K562 (cell line): ENCODE measurements around the gene JPH2. TPM values are rescaled to one million over a fixed set of nuclear protein-coding genes. Genes with fewer than 3 reads are reported as not detected.

ENCODE experiments used
- CEBPB ChIP-seq: fragments of 450-650 bp; IDR thresholded peaks from 2 replicates; pipeline ENCODE4 v1.6.1; 2016; ENCODE audit warnings: missing genetic modification characterization, missing compliant biosample characterization
- CEBPG ChIP-seq, 3 experiments: fragments of 200-800 bp in 1 of 3; sonication (Bioruptor generic) in 1 of 3; sonication (generic) in 1 of 3; formaldehyde crosslinking in 1 of 3; IDR thresholded peaks in 2 of 3; conservative IDR thresholded peaks in 1 of 3; 2 replicates each; pipeline versions ENCODE4 v1.6.1 to v1.8.0; 2016 to 2022; ENCODE audit warnings: missing compliant biosample characterization in 2 of 3, missing genetic modification characterization in 2 of 3, mild to moderate bottlenecking in 1 of 3, missing genetic modification reagents in 1 of 3
- KLF6 ChIP-seq: fragments of 250-450 bp; sonication (Bioruptor Pico); IDR thresholded peaks from 2 replicates; pipeline ENCODE4 v1.4.0; 2020; ENCODE audit warnings: mild to moderate bottlenecking, moderate library complexity, borderline replicate concordance
- MAFF ChIP-seq: IDR thresholded peaks from 2 replicates; pipeline ENCODE4 v1.6.1; 2012; ENCODE audit warnings: low read length, improper control_type of control experiment
- MBD1 ChIP-seq: fragments of 250-450 bp; sonication (Bioruptor Pico); IDR thresholded peaks from 2 replicates; pipeline ENCODE4 v1.8.0; 2022; ENCODE audit warnings: inconsistent platforms
- MCM7 ChIP-seq, 2 experiments: fragments of 450-650 bp; IDR thresholded peaks; 2 replicates each; pipeline ENCODE4 v1.6.1; 2016 to 2018
- NKRF ChIP-seq: fragments of 450-650 bp; IDR thresholded peaks from 2 replicates; pipeline ENCODE4 v1.6.1; 2016; ENCODE audit warnings: borderline replicate concordance
- PML ChIP-seq: IDR thresholded peaks from 2 replicates; pipeline ENCODE4 v1.6.1; 2012; ENCODE audit warnings: low read length, inconsistent platforms
- RBM25 ChIP-seq: fragments of 200-400 bp; formaldehyde crosslinking; IDR thresholded peaks from 2 replicates; pipeline ENCODE4 v1.6.1; 2018; ENCODE audit warnings: low read length, low read depth, moderate library complexity; ENCODE audit not compliant: severe bottlenecking
- SMC3 ChIP-seq: conservative IDR thresholded peaks from 2 replicates; pipeline ENCODE4 v1.6.1; 2011; ENCODE audit warnings: low read depth, low read length, improper control_type of control experiment; ENCODE audit not compliant: insufficient read depth
- XRCC4 ChIP-seq: IDR thresholded peaks from one replicate; pipeline ENCODE4 v1.6.1; 2011; ENCODE audit not compliant: insufficient read depth, insufficient read length; ENCODE audit errors: extremely low read depth
- ZNF143 ChIP-seq: sonication (generic); formaldehyde crosslinking; IDR thresholded peaks from 2 replicates; pipeline ENCODE4 v1.9.0; 2022; ENCODE audit warnings: mild to moderate bottlenecking, missing genetic modification reagents
- ZNF280A ChIP-seq: fragments of 450-650 bp; IDR thresholded peaks from 2 replicates; pipeline ENCODE4 v1.6.1; 2018; ENCODE audit warnings: mild to moderate bottlenecking, low read depth; ENCODE audit not compliant: partially characterized antibody
- ZNF644 ChIP-seq: fragments of 200-800 bp; sonication (Bioruptor generic); IDR thresholded peaks from 2 replicates; pipeline ENCODE4 v1.6.1; 2016; ENCODE audit warnings: low read depth, missing genetic modification characterization, missing compliant biosample characterization
- polyA plus RNA-seq, 8 experiments: library from polyadenylated mRNA; depleted of rRNA in 4 of 8; stranded (reverse) in 5 of 8; unstranded in 3 of 8; fragments of >200 nt; fragmentation: Nextera tagmentation in 2 of 8; fragmentation: Illumina TruSeq in 1 of 8; extraction: Ambion mirVana in 2 of 8; extraction: Trizol in 1 of 8; gene quantifications; 2 replicates each; pipeline versions ENCODE4 v1.2.1 to v1.2.3, GENCODE V29; 2011 to 2014; ENCODE audit warnings: inconsistent platforms in 1 of 8, missing spikeins in 1 of 8
- total RNA-seq, 7 experiments: library from RNA; depleted of rRNA in 6 of 7; stranded (reverse); fragments of >200 nt in 6 of 7; fragmentation: Illumina TruSeq in 2 of 7; extraction: Trizol in 2 of 7; gene quantifications; 2 replicates each; pipeline versions ENCODE4 v1.2.1 to v1.2.3, GENCODE V29; 2011 to 2021; ENCODE audit warnings: low replicate concordance in 1 of 7
- TF ChIP-seq, protein P1 (sequence below): sonication (generic); formaldehyde crosslinking; IDR thresholded peaks from 2 replicates; pipeline ENCODE4 v1.8.0; 2022; ENCODE audit warnings: mild to moderate bottlenecking, low read depth, missing genetic modification reagents
- TF ChIP-seq, protein P2 (sequence below): fragments of 150-350 bp; conservative IDR thresholded peaks from 2 replicates; pipeline ENCODE4 v1.6.1; 2014; ENCODE audit warnings: low read length

JPH2 gene
- total and polyA plus RNA-seq, 9 of the 15 experiments (the other 6 are each of a cell fraction or from before 2014, with no cell fraction given) = not detected

DNA sequence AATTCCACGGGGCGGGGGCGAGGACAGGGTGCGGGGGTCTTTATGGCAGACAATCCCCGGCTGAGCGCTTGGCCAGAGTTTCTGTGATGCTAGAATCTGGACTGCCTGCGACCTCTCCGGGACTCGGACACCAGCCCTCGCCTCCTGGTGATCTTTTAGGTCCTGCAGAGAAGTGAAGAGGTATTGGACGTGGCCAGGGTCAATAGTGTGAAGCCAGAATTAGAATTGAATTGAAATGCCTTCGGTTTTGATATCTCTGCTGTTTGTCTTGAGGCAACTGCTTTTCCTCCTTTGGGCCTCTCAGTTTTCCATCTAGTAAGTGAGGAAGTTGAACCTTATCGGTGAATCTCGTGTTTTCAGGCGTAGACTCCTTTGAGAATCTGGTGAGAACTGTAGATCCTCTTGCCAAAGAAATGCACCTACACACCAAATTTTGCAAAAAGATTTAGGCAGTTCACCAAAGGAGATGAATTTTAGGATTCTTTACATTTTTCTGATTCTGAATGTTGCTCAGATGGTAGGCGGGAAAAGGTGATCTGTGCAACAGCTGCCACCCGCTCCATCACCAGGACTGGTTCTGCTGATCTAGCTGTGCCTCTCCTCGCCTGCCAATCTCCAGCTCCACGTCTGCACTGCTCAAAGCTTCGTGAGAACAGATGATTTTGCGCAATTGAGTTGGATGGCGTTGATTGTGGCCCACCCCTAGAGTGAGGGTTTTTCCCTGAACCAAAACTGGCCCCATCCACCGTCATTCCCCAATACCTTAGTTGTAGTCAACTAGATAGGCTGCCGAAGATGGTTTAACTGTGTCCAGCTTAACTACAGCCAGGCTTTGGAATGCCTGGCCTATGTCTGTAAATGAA is 24.4 kb upstream of the JPH2 start (continued):
- TF ChIP-seq XRCC4 (no peak), ZNF143 (no peak), MCM7 (IDR thresholded peaks at IDR 0.05) (no peak), MBD1 (CRISPR knock-in tag) (no peak), NKRF (peak; percentile 40; the same call in 1 of the 2 replicates), SMC3 (no peak), PML (peak; percentile 12; the same call in 1 of the 2 replicates), KLF6 (CRISPR knock-in tag) (no peak), MAFF (no peak), ZNF644 (tag) (no peak), ZNF280A (no peak), RBM25 (no peak), CEBPB (no peak), CEBPG (CRISPR knock-in tag; IDR thresholded peaks at IDR 0.05) (no peak), CEBPG (tag; conservative IDR thresholded peaks at IDR 0.05 in 1 of 2, IDR thresholded peaks at IDR 0.05 in 1 of 2) (no peak)
- TF ChIP-seq, protein P1, sequence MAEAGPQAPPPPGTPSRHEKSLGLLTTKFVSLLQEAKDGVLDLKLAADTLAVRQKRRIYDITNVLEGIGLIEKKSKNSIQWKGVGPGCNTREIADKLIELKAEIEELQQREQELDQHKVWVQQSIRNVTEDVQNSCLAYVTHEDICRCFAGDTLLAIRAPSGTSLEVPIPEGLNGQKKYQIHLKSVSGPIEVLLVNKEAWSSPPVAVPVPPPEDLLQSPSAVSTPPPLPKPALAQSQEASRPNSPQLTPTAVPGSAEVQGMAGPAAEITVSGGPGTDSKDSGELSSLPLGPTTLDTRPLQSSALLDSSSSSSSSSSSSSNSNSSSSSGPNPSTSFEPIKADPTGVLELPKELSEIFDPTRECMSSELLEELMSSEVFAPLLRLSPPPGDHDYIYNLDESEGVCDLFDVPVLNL = no peak
- TF ChIP-seq, protein P2, sequence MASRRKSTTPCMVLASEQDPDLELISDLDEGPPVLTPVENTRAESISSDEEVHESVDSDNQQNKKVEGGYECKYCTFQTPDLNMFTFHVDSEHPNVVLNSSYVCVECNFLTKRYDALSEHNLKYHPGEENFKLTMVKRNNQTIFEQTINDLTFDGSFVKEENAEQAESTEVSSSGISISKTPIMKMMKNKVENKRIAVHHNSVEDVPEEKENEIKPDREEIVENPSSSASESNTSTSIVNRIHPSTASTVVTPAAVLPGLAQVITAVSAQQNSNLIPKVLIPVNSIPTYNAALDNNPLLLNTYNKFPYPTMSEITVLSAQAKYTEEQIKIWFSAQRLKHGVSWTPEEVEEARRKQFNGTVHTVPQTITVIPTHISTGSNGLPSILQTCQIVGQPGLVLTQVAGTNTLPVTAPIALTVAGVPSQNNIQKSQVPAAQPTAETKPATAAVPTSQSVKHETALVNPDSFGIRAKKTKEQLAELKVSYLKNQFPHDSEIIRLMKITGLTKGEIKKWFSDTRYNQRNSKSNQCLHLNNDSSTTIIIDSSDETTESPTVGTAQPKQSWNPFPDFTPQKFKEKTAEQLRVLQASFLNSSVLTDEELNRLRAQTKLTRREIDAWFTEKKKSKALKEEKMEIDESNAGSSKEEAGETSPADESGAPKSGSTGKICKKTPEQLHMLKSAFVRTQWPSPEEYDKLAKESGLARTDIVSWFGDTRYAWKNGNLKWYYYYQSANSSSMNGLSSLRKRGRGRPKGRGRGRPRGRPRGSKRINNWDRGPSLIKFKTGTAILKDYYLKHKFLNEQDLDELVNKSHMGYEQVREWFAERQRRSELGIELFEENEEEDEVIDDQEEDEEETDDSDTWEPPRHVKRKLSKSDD = no peak
